Effector CD8-positive, alpha-beta T cell (primary cell): ENCODE measurements around the gene DMD.
"Not testable (repeated sequence)": the region's sequence is repeated elsewhere in the genome, so short reads cannot be mapped to it uniquely, and the experiment has no call there.

Source experiments
- DNase-seq: peaks from one replicate; lab custom pipeline; 2025; lab: John Stamatoyannopoulos, UW

DMD gene

DNA sequence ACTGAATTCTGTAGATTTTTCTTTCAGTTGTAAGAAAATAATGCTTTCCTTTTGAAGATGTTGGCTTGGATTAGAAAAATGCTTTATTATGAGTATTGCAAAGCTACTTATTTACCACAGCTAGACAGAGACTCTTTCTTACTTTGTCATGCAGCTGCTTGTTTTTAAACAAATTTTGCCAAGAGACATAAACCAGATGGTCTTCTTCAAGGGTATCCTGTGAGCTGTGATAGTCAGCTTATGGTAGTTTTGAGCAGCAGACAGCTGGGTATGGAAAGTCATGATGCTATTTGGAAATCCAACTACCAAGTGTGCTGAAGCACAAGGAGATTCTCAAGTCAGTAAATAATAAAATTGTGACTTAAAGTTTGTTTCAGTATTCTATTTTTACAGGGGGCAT lies 941.5 kb downstream of the DMD start:
- no peak for DNase-seq

DNA sequence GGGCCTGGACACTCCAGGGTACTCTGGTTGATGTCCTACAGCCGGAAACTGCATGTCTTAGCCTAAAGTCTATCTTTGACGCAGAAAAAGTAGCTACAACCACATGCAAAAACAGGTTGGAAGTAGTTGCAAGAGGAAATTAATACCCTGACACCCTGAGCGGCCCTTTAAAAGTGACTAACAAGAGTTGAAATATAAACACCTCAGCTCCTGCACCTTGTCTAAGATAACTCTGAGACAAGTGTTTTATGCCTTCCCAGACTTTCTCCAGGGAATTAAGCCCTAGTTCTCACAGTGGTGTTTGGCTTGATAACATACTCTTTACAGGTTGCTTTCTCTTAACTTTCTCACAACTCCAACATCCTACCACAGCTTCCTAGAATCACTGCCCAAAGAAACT lies 943.1 kb downstream of the DMD start:
- no peak for DNase-seq

DNA sequence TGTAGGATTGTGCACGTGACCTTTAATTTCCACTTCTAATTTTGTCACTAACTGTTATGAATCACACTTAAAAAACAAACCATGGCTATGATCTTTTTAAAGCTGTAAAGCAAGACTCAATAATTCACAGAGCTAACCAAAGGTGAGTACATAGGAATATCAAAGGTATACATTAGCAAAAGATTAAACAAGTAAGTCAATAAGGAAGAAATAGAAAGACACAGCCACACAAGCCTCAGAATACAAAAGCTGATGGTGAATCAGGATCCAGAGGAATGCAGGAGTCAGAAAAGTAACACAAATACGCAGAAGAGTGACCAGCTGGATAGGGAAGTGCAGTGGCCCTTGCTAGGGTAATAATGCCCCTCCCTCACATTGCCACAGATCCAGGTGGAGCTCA lies 943.6 kb downstream of the DMD start:
- no peak for DNase-seq

DNA sequence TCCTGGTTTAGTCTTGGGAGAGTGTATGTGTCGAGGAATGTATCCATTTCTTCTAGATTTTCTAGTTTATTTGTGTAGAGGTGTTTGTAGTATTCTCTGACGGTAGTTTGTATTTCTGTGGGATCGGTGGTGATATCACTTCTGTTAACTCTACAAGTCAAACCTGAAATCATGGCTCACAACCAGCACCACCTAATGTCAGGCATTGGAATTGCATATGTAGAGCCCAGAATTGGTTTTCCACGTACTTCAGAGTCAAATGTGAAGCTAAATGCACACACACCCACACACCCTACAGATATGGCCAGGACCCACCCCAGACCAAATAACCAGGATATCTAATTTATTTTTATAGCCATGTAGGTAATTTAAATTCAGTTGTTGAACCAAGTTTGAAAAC lies 964.7 kb downstream of the DMD start:
- not testable (repeated sequence) for DNase-seq

DNA sequence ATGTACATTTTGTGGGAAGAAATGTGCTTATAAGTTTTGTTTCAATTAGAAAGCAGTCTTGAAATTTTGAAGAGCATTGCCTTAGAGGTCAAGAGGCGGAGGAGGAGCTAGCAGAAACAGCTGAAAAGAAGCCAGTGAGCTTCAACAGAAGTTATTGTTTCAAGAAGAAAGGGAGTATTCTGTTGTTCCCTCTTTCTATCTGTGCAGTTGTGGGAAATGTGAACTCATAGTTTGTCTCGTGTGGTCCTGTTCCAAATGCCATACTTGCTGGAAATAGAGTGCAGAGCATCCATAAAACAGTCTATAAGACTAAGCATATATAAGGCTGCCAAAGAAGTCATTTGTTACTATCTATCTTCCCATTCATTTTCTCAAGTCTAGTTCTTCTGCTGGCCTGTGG lies 1015.7 kb downstream of the DMD start:
- no peak for DNase-seq

DNA sequence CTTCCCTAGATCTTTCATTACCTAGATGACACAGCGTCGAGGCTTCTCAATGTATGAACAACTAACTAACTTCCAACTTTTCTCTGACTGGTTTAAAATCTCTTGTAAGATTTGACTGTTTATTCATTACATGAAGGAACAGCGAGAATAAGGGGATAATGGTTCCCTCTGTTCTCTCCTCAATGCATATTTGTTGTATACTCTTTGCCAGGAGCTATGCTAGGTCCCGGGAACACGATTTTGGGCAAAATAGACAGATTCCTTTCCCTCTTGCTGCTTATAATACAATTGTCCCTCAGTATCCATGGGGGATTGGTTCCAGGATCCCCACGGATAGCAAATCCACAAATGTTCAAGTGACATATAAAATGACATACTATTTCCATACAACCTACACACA lies 1020.0 kb downstream of the DMD start:
- no peak for DNase-seq

DNA sequence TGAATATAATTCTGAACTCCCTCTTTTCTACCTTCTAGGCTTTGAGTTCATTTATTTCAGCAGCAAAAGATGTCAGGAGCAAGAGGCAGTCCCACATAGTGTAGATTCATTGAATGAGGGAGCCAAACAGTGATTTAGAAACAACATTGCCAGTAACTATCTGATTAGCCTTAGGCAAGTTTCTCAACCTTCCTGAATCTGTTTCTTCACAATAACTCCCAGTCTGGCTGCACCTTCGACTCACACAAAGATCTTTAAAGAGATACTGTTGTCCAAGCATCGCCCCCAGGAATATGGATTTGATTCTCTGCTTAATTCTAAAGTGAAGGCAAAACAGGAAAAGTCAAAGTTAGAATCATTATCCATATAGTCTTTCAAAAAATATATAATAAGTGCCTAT lies 1026.2 kb downstream of the DMD start:
- no peak for DNase-seq

DNA sequence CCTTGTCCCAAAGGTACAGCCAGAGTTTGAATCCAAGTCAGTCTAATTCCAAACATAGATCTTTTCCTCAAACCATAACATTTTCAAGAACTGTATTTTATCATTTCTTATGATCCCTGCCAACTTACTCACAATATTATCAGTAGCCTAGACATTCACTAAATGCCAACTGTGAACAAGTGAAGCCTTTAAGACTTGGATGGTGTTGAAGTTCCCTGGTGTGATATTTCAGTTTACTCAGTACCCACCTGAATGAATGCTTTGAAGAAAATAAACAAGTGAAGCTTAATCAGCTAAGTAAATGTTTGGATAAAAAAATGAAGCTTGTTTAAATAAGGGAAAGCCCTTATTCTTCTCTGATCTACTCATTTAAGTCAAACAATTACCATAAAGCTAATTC lies 1028.3 kb downstream of the DMD start:
- no peak for DNase-seq

DNA sequence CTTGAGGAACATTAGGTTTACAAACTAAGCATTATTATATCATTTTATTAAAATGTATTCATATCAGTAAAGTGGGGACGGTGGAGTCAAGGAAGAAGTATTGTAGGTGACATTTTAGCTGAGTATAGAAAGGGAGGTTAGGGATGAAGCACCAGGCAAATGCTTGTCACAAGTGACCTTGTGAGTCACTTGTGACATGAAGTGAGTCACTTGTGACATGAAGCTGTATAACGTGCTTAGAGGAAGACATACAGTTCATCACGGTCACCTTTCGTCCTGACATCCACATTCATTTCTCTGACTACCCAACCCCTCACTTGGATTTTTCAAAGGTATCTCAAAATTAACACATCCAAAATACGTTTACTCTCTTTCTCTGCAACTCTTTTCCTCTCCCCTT lies 1034.8 kb downstream of the DMD start:
- no peak for DNase-seq

DNA sequence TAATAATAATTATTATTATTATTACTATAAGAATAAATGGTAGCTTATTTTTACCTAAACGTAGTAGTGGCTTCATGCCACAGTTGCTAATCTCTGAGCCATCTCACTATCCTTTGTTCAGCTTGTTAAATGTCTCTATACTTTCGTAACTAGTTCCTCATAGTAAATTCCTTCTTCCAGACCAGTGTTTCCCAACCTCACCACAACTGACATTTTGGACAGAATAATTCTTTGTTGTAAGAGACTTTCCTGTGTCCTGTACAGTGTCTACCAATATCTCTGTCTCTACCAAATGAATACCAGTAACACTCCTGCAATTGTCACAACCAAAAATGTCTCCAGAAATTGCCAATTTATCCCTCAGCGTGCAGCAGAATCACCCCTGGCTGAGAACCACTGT lies 1040.9 kb downstream of the DMD start:
- DNase-seq = no peak

DNA sequence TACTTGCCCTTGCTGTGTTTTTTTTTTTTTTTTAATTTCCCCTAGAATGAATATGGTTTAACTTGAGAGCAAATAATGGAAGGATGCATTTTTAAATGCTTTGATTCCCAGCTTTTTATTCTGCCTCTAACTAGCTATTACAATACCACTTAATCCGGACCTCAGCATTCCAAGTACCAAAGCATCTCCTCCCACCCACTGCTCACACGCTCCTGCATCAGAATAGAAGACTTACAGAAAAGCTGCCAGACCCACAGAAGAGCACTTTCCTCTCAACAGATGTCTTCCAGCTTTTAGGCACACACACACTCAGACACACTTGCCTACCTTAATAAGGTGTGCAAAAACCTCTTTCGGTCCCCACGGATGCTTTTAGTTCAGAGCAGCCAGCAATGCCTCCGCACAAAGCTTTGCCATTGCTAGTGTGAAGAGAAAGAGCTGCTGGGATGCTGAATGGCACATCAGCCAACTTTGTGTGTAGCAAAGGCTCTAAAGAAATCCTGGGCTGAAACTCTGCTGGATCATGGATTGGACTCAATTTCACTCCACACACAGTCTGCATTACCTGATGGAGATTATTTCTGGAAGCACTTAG lies 1056.2 kb downstream of the DMD start:
- no peak for DNase-seq

DNA sequence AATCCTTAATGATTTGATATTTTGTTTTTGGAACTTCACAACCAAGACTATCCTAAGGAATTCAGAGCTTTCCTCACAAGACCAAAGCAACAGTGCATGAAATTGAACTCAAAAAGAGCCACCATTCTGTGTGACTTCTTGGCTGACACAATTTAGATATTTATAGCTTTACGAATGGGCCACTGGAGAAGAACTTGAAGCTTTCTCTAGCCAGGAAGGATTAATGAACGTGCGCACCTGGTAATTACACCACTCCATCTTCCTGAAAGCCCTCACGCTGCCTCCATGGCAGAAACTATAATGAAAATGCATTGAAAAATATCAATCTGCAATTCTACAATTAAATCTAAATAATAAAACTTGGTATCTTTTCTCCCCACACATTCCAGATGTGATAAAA lies 1057.8 kb downstream of the DMD start:
- no peak for DNase-seq

DNA sequence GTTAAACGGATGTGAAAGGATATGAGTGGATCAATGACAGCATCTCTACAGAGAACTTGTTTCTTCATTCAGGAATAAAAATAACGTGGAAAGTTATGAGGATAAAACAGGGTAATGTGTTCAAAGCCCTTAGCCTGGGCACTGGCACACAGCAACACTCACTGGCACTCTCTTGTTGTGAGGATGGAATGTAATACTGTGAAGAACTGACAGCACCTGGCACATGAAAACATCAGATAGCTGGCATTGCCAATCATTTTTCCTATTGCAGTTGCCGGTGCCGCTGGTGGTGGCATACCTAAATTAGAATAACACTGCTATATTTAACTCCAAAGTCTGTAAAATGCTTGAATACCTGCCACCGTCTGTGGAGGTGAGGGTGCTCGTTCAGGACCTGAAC lies 1061.2 kb downstream of the DMD start:
- no peak for DNase-seq

DNA sequence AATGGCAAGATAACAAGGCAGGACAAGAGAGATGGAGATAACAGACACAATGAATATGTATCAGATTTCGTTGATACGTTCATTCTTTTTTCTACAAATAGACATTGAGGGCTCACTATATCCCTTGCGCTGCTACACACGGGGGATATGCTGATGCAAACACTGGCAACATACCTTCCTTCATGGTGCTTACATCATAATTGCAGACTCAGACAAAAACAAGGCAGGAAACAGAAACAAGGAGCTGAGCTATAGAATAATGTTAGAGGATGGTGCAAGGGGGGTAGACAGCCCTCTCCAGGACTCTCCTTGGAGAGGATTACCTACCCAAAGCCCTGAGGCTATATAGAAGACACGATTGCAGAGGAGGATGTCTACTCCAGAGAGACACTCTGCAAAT lies 1069.5 kb downstream of the DMD start:
- DNase-seq = no peak

DNA sequence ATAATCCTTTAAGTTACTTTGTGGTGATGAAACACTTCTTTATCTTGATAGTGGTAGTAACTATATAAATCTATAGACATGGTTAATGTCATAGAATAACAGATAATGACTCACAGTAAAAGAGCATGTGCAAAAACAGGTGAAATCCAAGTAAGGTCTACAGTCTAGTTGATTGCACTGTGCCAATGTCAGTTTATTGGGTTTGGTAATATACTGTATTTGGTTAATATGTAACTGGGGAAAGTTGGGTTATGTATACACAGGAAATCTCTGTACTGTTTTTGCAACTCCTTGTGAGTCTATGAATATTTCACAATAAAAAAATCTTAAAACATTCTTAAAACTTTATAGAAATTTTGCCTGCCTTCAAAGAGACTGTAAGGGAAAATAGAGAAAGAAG lies 1071.9 kb downstream of the DMD start:
- no peak for DNase-seq

DNA sequence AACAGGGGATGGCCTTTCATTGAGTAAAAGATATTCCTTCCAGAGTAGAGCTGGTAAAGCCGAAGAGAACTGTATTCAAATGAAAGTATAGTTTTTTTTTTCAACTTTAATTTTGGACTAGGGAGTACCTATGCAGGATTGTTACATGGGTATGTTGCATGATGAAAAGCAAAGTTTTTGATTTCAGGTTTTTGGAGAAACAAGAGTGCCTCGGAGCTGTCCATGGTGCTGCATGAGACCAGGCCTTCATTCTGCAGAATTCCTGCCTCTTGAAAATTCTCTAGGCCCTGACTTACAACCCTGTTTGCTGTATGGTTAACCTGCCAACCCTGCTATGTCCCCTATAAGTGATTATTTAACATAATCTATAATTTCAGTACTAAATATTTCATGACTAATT lies 1073.8 kb downstream of the DMD start:
- no peak for DNase-seq

DNA sequence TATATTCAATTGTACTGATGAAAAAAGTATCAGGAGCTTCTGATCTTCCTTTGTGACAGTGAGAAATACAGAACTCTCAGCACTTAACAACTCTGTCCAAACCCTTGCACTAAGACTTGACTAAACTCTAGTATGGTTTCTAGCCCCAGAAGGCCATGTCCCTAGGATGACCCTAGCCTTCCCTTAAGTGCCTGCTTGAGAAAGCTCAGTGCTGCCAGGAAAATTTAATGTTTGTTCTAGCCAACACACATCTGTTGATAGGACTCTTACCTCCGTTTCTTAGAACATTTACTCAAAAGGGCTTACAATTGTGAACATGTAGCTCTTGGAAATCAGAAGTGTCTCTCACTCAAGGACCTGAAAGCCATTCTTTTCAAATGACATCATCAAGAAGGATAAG lies 1084.4 kb downstream of the DMD start:
- no peak for DNase-seq

DNA sequence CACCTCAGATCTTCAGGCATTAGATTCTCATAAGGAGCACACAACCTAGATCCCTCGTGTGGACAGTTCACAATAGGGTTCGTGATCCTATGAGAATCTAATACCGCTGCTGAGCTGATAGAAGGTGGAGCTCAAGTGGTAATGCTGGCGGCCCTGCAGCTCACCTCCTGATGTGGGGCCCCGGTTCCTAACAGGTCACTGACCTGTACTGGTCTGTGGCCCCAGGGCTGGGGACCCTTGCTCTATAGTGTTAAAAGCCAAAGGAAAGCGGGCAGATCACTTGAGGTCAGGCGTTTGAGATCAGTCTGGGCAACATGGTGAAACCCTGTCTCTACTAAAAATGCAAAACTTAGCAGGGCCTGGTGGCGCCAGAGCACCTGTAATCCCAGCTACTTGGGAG lies 1092.5 kb downstream of the DMD start:
- no peak for DNase-seq

DNA sequence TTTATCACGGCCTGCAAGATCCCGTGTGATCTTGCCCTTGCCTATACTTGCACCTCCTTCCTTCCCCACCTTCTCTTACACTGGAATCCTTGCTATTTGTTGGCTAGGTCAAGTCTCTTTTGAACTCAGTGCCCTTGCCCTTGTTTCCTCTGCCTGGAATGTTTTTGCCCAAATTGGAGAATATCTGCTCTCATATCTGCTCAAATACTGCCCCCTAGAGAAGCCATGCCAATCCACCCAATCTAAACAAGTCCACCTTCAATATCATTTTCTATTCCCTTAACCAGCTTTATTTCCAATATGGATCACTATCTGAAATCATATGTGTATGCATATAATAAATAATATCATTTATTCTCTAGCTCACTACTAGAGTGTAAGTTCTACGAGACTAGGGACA lies 1095.3 kb downstream of the DMD start:
- no peak for DNase-seq

DNA sequence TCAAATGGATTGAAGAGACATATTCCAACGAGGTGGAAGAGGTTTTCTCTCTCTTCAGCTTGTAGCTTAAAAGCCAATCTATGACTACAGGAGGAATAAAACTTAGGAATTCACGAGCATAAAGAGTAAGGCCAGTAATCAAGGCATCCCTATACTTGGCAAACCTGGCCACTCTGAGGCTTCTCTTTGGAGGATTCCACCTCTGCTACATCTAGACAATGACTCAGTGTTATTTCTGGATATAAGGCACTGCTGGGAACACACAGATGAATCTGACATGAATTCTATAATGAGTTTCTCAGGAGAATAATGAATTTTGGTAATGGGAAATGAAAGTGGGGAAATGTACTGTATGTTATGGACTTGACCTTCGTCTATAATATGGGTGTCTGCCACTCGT lies 1123.7 kb downstream of the DMD start:
- DNase-seq = no peak

DNA sequence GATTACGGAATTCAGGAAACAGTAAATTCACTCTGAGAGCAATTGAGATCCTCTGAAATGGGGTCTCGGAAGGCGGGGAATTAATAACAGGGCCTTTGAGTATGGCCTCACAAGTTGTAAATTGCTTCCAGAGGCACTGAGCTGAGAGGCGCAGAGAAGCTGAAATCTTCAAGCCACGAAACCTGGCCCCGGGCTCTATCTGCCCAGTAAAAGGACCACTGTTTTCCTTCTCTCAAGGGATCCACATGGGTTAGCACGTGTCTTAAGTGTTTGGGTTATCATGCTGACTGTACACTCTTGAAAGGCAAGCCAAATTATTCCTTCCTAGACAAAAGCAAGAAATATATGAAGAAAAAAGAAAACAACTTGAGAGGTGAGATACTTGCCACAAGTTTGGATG lies 1126.6 kb downstream of the DMD start:
- DNase-seq = no peak

DNA sequence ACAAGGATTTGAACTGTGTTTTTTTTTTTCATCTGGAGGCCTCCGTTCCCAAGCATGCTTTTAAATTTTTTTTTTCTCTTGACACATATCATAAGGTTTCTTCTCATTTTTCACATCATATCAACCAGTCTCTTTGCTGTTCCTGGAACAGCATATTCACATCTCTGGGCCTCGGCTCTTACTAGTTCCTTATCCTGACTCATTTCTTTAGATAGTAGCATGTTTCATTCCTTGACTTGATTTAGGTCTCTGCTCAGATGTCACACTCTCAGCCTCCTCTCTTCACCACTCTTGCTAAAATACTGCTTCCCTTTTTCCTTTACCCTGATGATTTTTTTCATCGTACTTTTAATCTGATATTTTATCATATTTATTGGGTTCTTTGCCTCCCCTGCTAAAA lies 1163.1 kb downstream of the DMD start:
- DNase-seq = no peak

DNA sequence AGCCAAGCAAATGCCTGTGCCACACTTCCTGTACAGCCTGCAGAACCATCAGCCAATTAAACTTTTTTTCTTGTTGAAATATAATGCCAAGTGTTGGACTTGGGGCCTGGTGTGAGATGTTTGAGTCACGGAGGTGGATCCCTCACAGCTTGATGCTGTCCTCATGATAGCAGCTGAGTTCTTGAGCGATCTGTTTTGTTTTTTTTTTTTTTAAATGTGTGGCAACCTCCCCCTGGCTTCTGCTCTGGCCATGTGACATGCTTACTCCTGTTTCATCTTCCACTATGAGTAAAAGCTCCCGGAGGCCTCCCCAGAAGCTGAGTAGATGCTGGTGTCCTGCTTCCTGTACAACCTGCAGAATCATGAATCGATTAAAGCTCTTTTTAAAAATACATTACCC lies 1166.2 kb downstream of the DMD start:
- DNase-seq = no peak

DNA sequence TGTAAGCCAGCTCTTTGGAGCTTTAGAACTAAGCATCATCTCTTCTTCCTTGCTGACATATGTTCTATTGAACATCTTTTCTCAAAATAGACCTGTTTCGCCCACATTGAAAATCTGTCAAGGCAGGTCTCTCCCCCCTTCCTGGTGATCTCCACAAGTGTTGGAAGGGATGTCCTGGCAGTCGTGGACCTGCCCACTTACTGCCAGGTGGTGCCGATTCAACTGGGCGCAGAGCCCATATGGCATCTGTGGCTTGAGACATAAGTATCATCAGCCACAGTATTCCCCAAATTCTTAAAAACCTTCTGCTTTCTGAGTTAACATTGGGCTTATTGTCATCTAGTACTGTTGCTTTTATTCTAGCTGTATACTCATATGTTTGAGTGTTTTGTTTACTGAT lies 1170.2 kb downstream of the DMD start:
- no peak for DNase-seq

DNA sequence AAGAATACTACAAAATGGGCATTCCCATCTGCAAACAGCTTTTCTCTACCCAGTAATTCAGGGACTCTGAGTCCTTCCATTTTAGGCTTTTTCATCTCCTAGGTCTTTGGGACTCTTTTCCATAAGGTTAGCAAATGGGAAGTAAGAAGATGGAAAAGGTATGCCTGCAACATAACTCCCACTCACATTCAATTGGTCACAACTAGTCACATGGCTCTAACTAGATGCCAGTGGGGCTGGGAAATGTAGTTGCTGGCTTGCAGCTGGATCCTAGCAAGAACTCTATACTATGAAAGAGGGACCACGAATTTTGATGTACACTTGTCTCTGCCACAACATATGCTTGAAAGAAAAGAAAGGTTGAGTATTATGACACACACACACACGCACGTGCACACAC lies 1184.6 kb downstream of the DMD start:
- no peak for DNase-seq
